HepG2 (cell line): Measurements from ENCODE around the gene MOK. TPM values are rescaled to one million over a fixed set of nuclear protein-coding genes. Genes with fewer than 3 reads are reported as not detected.

Experiments used
- CSRNP1 ChIP-seq: sonication (generic); formaldehyde crosslinking; IDR thresholded peaks from 2 replicates; pipeline ENCODE4 v1.8.1; 2023; ENCODE audit warnings: mild to moderate bottlenecking, missing genetic modification reagents
- HOXA7 ChIP-seq: sonication (generic); formaldehyde crosslinking; IDR thresholded peaks from 2 replicates; pipeline ENCODE4 v1.8.1; 2022; ENCODE audit warnings: mild to moderate bottlenecking, missing genetic modification reagents, moderate library complexity
- TAF15 ChIP-seq: fragments of 200-400 bp; formaldehyde crosslinking; IDR thresholded peaks from one replicate; pipeline ENCODE4 v1.6.1; 2018; ENCODE audit warnings: mild to moderate bottlenecking, low read depth, low read length; ENCODE audit not compliant: poor library complexity, severe bottlenecking
- THAP11 ChIP-seq: IDR thresholded peaks from 2 replicates; pipeline ENCODE4 v1.6.1; 2016; ENCODE audit warnings: missing biosample characterization, missing genetic modification reagents
- THRA ChIP-seq: sonication (generic); formaldehyde crosslinking; IDR thresholded peaks from 2 replicates; pipeline ENCODE4 v1.4.0; 2020; ENCODE audit warnings: missing genetic modification reagents, borderline replicate concordance
- ZBTB7A ChIP-seq: sonication (generic); formaldehyde crosslinking; IDR thresholded peaks from 2 replicates; pipeline ENCODE4 v1.8.0; 2022; ENCODE audit warnings: mild to moderate bottlenecking, missing genetic modification reagents
- ZNF136 ChIP-seq: sonication (generic); formaldehyde crosslinking; IDR thresholded peaks from 2 replicates; pipeline ENCODE4 v1.8.1; 2022; ENCODE audit warnings: low read depth, mild to moderate bottlenecking, moderate library complexity, missing genetic modification reagents
- ZNF17 ChIP-seq: sonication (generic); formaldehyde crosslinking; IDR thresholded peaks from 2 replicates; pipeline ENCODE4 v1.5.0; 2020; ENCODE audit warnings: mild to moderate bottlenecking, missing genetic modification reagents
- ZNF234 ChIP-seq: sonication (generic); formaldehyde crosslinking; conservative IDR thresholded peaks from 2 replicates; pipeline ENCODE4 v1.5.1; 2020; ENCODE audit warnings: mild to moderate bottlenecking, missing genetic modification reagents
- ZNF281 ChIP-seq: sonication (generic); formaldehyde crosslinking; IDR thresholded peaks from 2 replicates; pipeline ENCODE4 v1.4.0; 2020; ENCODE audit warnings: missing genetic modification reagents, borderline replicate concordance
- ZNF33B ChIP-seq: sonication (generic); formaldehyde crosslinking; IDR thresholded peaks from 2 replicates; pipeline ENCODE4 v1.5.1; 2020; ENCODE audit warnings: mild to moderate bottlenecking, missing genetic modification reagents
- ZNF556 ChIP-seq: sonication (generic); formaldehyde crosslinking; IDR thresholded peaks from 2 replicates; pipeline ENCODE4 v1.4.0; 2020; ENCODE audit warnings: mild to moderate bottlenecking, missing genetic modification reagents, borderline replicate concordance
- ZNF891 ChIP-seq: sonication (generic); formaldehyde crosslinking; IDR thresholded peaks from 2 replicates; pipeline ENCODE4 v1.5.0; 2020; ENCODE audit warnings: mild to moderate bottlenecking, missing genetic modification reagents
- polyA plus RNA-seq, 8 experiments: library from polyadenylated mRNA; depleted of rRNA in 3 of 8; stranded (reverse) in 7 of 8; unstranded in 1 of 8; fragments of >200 nt; fragmentation: Illumina TruSeq in 4 of 8; extraction: Trizol in 4 of 8; gene quantifications; 2 replicates each; pipeline versions ENCODE4 v1.2.1 to v1.2.3, GENCODE V29; 2011 to 2016; ENCODE audit warnings: low read depth in 4 of 8, missing spikeins in 1 of 8, mixed read lengths in 1 of 8; ENCODE audit not compliant: insufficient read depth in 1 of 8
- total RNA-seq, 5 experiments: library from RNA; depleted of rRNA; stranded (reverse); fragments of >200 nt; fragmentation: Illumina TruSeq; extraction: Trizol; gene quantifications; 2 replicates each; pipeline ENCODE4 v1.2.3, GENCODE V29; 2016; ENCODE audit warnings: low read depth in 1 of 5
- TF ChIP-seq, protein P1 (sequence below): sonication (generic); formaldehyde crosslinking; IDR thresholded peaks from 2 replicates; pipeline ENCODE4 v1.5.0; 2020; ENCODE audit warnings: mild to moderate bottlenecking, missing genetic modification reagents, borderline replicate concordance
- TF ChIP-seq, protein P2 (sequence below): sonication (generic); formaldehyde crosslinking; IDR thresholded peaks from 2 replicates; pipeline ENCODE4 v1.8.1; 2023; ENCODE audit warnings: mild to moderate bottlenecking, inconsistent platforms, moderate library complexity, missing genetic modification reagents, borderline replicate concordance

The MOK gene
- total and polyA plus RNA-seq, 2 of the 13 experiments (the other 11 are each of a cell fraction or from before 2014, with no cell fraction given) = 15.3 to 16.9 TPM

- TF ChIP-seq, protein P1, sequence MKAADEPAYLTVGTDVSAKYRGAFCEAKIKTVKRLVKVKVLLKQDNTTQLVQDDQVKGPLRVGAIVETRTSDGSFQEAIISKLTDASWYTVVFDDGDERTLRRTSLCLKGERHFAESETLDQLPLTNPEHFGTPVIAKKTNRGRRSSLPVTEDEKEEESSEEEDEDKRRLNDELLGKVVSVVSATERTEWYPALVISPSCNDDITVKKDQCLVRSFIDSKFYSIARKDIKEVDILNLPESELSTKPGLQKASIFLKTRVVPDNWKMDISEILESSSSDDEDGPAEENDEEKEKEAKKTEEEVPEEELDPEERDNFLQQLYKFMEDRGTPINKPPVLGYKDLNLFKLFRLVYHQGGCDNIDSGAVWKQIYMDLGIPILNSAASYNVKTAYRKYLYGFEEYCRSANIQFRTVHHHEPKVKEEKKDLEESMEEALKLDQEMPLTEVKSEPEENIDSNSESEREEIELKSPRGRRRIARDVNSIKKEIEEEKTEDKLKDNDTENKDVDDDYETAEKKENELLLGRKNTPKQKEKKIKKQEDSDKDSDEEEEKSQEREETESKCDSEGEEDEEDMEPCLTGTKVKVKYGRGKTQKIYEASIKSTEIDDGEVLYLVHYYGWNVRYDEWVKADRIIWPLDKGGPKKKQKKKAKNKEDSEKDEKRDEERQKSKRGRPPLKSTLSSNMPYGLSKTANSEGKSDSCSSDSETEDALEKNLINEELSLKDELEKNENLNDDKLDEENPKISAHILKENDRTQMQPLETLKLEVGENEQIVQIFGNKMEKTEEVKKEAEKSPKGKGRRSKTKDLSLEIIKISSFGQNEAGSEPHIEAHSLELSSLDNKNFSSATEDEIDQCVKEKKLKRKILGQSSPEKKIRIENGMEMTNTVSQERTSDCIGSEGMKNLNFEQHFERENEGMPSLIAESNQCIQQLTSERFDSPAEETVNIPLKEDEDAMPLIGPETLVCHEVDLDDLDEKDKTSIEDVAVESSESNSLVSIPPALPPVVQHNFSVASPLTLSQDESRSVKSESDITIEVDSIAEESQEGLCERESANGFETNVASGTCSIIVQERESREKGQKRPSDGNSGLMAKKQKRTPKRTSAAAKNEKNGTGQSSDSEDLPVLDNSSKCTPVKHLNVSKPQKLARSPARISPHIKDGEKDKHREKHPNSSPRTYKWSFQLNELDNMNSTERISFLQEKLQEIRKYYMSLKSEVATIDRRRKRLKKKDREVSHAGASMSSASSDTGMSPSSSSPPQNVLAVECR (CRISPR knock-in tag) = peak; percentile 86; the same call in 1 of the 2 replicates
- no peak for TF ChIP-seq ZNF234 (CRISPR knock-in tag)
- 0 out of 2 replicates have a peak, but pooled peaks have one; percentile 58 for TF ChIP-seq ZNF33B
- TF ChIP-seq CSRNP1 (CRISPR knock-in tag) = no peak
- no peak; the same call in 1 of the 2 replicates for TF ChIP-seq THAP11 (CRISPR knock-in tag)
- TF ChIP-seq ZNF556 (CRISPR knock-in tag) = peak; percentile 63; the same call in 1 of the 2 replicates
- peak; percentile 89 for TF ChIP-seq ZNF891 (CRISPR knock-in tag)
- TF ChIP-seq ZNF17 (CRISPR knock-in tag) = no peak
- TF ChIP-seq ZNF281 (CRISPR knock-in tag) = no peak
- no peak for TF ChIP-seq TAF15
- TF ChIP-seq HOXA7 (CRISPR knock-in tag) = no peak
- TF ChIP-seq, protein P2, sequence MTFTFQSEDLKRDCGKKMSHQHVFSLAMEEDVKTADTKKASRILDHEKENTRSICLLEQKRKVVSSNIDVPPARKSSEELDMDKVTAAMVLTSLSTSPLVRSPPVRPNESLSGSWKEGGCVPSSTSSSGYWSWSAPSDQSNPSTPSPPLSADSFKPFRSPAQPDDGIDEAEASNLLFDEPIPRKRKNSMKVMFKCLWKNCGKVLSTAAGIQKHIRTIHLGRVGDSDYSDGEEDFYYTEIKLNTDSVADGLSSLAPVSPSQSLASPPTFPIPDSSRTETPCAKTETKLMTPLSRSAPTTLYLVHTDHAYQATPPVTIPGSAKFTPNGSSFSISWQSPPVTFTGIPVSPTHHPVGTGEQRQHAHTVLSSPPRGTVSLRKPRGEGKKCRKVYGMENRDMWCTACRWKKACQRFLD = peak; percentile 68; the same call in 1 of the 2 replicates
- 0 out of 2 replicates have a peak, but pooled peaks have one; percentile 67 for TF ChIP-seq ZNF136 (CRISPR knock-in tag)
- 0 out of 2 replicates have a peak, but pooled peaks have one; percentile 40 for TF ChIP-seq THRA (CRISPR knock-in tag)
- no peak for TF ChIP-seq ZBTB7A
Measured at GRCh38 chr14:102314242-102315011, 9.5 kb upstream of the MOK start (continued).
